ENCODE data around the gene MEF2C. TPM values are rescaled to one million over a fixed set of nuclear protein-coding genes. Genes with fewer than 3 reads are reported as not detected.
"Not testable (repeated sequence)": the region's sequence is repeated elsewhere in the genome, so short reads cannot be mapped to it uniquely, and the experiment has no call there.

MEF2C gene
- total RNA-seq, 2 donors from 2014 or later: 0.09 to 0.27 TPM

- Mint-ChIP-seq H3K9me3 (peaks cover 0 to 4% of the 10 kb centered on the region in 2 donors), H3K27ac (no peak overlapping the region), H3K36me3 (no peaks in the 10 kb centered on the region)
- ATAC-seq (no peak), DNase-seq (ENCODE audit: low spot score in 2 of 2) (no peak)
Observed at GRCh38 chr5:88877826-88878225, 5.2 kb downstream of the MEF2C start.

GRCh38 chr5:88876714-88877113, 6.3 kb downstream of the MEF2C start:
- ATAC-seq (no peak), DNase-seq (ENCODE audit: low spot score in 2 of 2) (no peak)
- Mint-ChIP-seq H3K36me3 (no peaks in the 10 kb centered on the region), H3K27ac (no peak overlapping the region), H3K9me3 (peaks cover 0 to 4% of the 10 kb centered on the region in 2 donors)

- Mint-ChIP-seq H3K9me3 (peaks cover 0 to 4% of the 10 kb centered on the region in 2 donors), H3K27ac (no peak overlapping the region), H3K36me3 (no peaks in the 10 kb centered on the region)
- DNase-seq (ENCODE audit: low spot score in 2 of 2): no peak
- ATAC-seq: no peak
Observed at GRCh38 chr5:88875341-88876234, 7.4 kb downstream of the MEF2C start.

GRCh38 chr5:88873447-88873846, 9.5 kb downstream of the MEF2C start:
- DNase-seq (ENCODE audit: low spot score in 2 of 2): no peak
- peaks cover 0 to 4% of the 10 kb centered on the region in 2 donors for H3K9me3 Mint-ChIP-seq
- no peak overlapping the region for H3K27ac Mint-ChIP-seq
- ATAC-seq: no peak
- H3K36me3 Mint-ChIP-seq: no peaks in the 10 kb centered on the region

- Mint-ChIP-seq H3K9me3 (peaks cover 0 to 4% of the 10 kb centered on the region in 2 donors), H3K36me3 (no peaks in the 10 kb centered on the region), H3K27ac (no peak overlapping the region)
- no peak for ATAC-seq
- DNase-seq (ENCODE audit: low spot score in 2 of 2): no peak
Observed at GRCh38 chr5:88872971-88873370, 10.0 kb downstream of the MEF2C start.

GRCh38 chr5:88870285-88870684, 12.7 kb downstream of the MEF2C start:
- peaks cover 0 to 4% of the 10 kb centered on the region in 2 donors for H3K9me3 Mint-ChIP-seq

GRCh38 chr5:88868468-88869068, 14.4 kb downstream of the MEF2C start:
- Mint-ChIP-seq H3K36me3 (no peaks in the 10 kb centered on the region), H3K27ac (no peak overlapping the region), H3K9me3 (peaks cover 0 to 4% of the 10 kb centered on the region in 2 donors)
- ATAC-seq: no peak
- DNase-seq (ENCODE audit: low spot score in 2 of 2): no peak

More at GRCh38 chr5:88870285-88870684, 12.7 kb downstream of the MEF2C start:
- ATAC-seq: no peak
- Mint-ChIP-seq H3K27ac (no peak overlapping the region), H3K36me3 (no peaks in the 10 kb centered on the region)
- DNase-seq (ENCODE audit: low spot score in 2 of 2): no peak

GRCh38 chr5:88867638-88868037, 15.3 kb downstream of the MEF2C start:
- H3K9me3 Mint-ChIP-seq: no peaks in the 10 kb centered on the region
- H3K36me3 Mint-ChIP-seq: no peaks in the 10 kb centered on the region
- DNase-seq (ENCODE audit: low spot score in 2 of 2) (no peak), ATAC-seq (no peak)
- no peak overlapping the region for H3K27ac Mint-ChIP-seq

GRCh38 chr5:88863523-88863922, 19.5 kb downstream of the MEF2C start:
- no peak overlapping the region for H3K27ac Mint-ChIP-seq
- no peaks in the 10 kb centered on the region for H3K36me3 Mint-ChIP-seq
- no peak for DNase-seq (ENCODE audit: low spot score in 2 of 2)
- ATAC-seq: no peak
- H3K9me3 Mint-ChIP-seq: no peaks in the 10 kb centered on the region

GRCh38 chr5:88862547-88863175, 20.3 kb downstream of the MEF2C start:
- no peak overlapping the region for H3K27ac Mint-ChIP-seq
- ATAC-seq (no peak), DNase-seq (ENCODE audit: low spot score in 2 of 2) (no peak)
- H3K9me3 Mint-ChIP-seq: peaks cover 4 to 5% of the 10 kb centered on the region in 2 donors
- H3K36me3 Mint-ChIP-seq: no peaks in the 10 kb centered on the region

GRCh38 chr5:88861231-88861630, 21.8 kb downstream of the MEF2C start:
- DNase-seq (ENCODE audit: low spot score in 2 of 2): no peak
- Mint-ChIP-seq H3K9me3 (peaks cover 8 to 10% of the 10 kb centered on the region in 2 donors), H3K27ac (no peak overlapping the region), H3K36me3 (peaks cover 4 to 7% of the 10 kb centered on the region in 2 donors)
- no peak for ATAC-seq

GRCh38 chr5:88860501-88860900, 22.5 kb downstream of the MEF2C start:
- Mint-ChIP-seq H3K9me3 (peaks cover 10 to 14% of the 10 kb centered on the region in 2 donors), H3K36me3 (peaks cover 7 to 11% of the 10 kb centered on the region in 2 donors), H3K27ac (no peak overlapping the region)
- no peak for DNase-seq (ENCODE audit: low spot score in 2 of 2)
- no peak for ATAC-seq

GRCh38 chr5:88858392-88858791, 24.6 kb downstream of the MEF2C start:
- Mint-ChIP-seq H3K27ac (no peak overlapping the region), H3K36me3 (peaks cover 7 to 12% of the 10 kb centered on the region in 2 donors), H3K9me3 (peaks cover 15 to 21% of the 10 kb centered on the region in 2 donors)
- ATAC-seq (no peak), DNase-seq (ENCODE audit: low spot score in 2 of 2) (no peak)

GRCh38 chr5:88856381-88856780, 26.6 kb downstream of the MEF2C start:
- Mint-ChIP-seq H3K36me3 (peaks cover 7 to 12% of the 10 kb centered on the region in 2 donors), H3K9me3 (peaks cover 15 to 21% of the 10 kb centered on the region in 2 donors)
- not testable (repeated sequence) for DNase-seq (ENCODE audit: low spot score in 2 of 2); ATAC-seq; H3K27ac Mint-ChIP-seq

- Mint-ChIP-seq H3K27ac (no peak overlapping the region), H3K36me3 (peaks cover 7 to 12% of the 10 kb centered on the region in 2 donors), H3K9me3 (peaks cover 15 to 21% of the 10 kb centered on the region in 2 donors)
- ATAC-seq: no peak
- no peak for DNase-seq (ENCODE audit: low spot score in 2 of 2)
Observed at GRCh38 chr5:88854769-88855168, 28.2 kb downstream of the MEF2C start.

GRCh38 chr5:88847420-88847819, 35.6 kb downstream of the MEF2C start:
- Mint-ChIP-seq H3K36me3 (no peaks in the 10 kb centered on the region), H3K9me3 (no peaks in the 10 kb centered on the region), H3K27ac (no peak overlapping the region)
- DNase-seq (ENCODE audit: low spot score in 2 of 2) (no peak), ATAC-seq (no peak)

- Mint-ChIP-seq H3K27ac (no peak overlapping the region), H3K36me3 (no peaks in the 10 kb centered on the region), H3K9me3 (no peaks in the 10 kb centered on the region)
- no peak for ATAC-seq
- DNase-seq (ENCODE audit: low spot score in 2 of 2): no peak
Observed at GRCh38 chr5:88846434-88846833, 36.5 kb downstream of the MEF2C start.

All from activated naive CD4-positive, alpha-beta T cell treated with anti-CD3 and anti-CD28 coated beads, Interleukin-2, amount 50 U/mL, for 72 hours (primary cell).